Kidney epithelial cell (primary cell): ENCODE data around the gene HSPH1. TPM values are rescaled to one million over a fixed set of nuclear protein-coding genes. Genes with fewer than 3 reads are reported as not detected.
"Not testable (repeated sequence)": the region's sequence is repeated elsewhere in the genome, so short reads cannot be mapped to it uniquely, and the experiment has no call there.

ENCODE experiments used
- DNase-seq: peaks from one replicate; pipeline ENCODE4 v3.0.0-alpha.2; 2010; ENCODE audit warnings: low read depth
- H3K27me3 ChIP-seq: 2 replicates; pipeline ENCODE4 v1.6.0; 2011; ENCODE audit warnings: low read length; ENCODE audit not compliant: control insufficient read depth, insufficient read depth
- H3K36me3 ChIP-seq: 2 replicates; pipeline ENCODE4 v1.5.1; 2011; ENCODE audit warnings: low read length; ENCODE audit not compliant: control insufficient read depth, insufficient read depth
- H3K4me3 ChIP-seq: 2 replicates; pipeline ENCODE4 v1.5.1; 2011; ENCODE audit warnings: low read depth, mild to moderate bottlenecking, control low read depth, low read length
- total RNA-seq: library from RNA; depleted of rRNA; stranded (reverse); fragments of >200 nt; gene quantifications from 2 replicates; pipeline ENCODE4 v1.2.3, GENCODE V29; 2015
- TF ChIP-seq, protein P1 (sequence below): IDR thresholded peaks from 2 replicates; pipeline ENCODE4 v1.5.1; 2011; ENCODE audit warnings: mild to moderate bottlenecking, moderate library complexity, low read length, control low read depth, inconsistent platforms; ENCODE audit not compliant: insufficient read depth, poor library complexity, severe bottlenecking

Gene HSPH1
- total RNA-seq, 1 donor from 2014 or later = 52.3 TPM

DNA sequence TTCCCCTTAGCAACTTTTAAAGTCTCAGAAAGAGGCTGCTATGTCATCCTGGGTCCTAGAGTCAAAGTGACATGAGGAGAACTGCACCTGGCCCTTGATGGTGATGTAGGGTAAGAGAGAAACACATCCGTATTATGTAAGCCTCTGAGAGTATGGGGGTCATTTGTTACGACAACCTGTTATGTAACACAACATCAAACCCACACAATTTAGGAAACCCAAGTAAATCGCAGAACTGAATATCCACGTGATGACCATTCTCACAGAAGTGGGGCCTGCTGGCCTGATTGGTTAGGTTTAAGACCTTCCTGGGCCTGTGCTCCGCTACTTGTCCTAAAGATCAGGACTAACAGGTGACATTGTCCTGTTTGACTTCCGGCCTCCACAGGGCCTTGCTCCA is 22.7 kb upstream of the HSPH1 start:
- Histone ChIP-seq H3K27me3 (no peaks in the 10 kb centered on the region), H3K4me3 (no peak overlapping the region), H3K36me3 (no peaks in the 10 kb centered on the region)
- TF ChIP-seq, protein P1, sequence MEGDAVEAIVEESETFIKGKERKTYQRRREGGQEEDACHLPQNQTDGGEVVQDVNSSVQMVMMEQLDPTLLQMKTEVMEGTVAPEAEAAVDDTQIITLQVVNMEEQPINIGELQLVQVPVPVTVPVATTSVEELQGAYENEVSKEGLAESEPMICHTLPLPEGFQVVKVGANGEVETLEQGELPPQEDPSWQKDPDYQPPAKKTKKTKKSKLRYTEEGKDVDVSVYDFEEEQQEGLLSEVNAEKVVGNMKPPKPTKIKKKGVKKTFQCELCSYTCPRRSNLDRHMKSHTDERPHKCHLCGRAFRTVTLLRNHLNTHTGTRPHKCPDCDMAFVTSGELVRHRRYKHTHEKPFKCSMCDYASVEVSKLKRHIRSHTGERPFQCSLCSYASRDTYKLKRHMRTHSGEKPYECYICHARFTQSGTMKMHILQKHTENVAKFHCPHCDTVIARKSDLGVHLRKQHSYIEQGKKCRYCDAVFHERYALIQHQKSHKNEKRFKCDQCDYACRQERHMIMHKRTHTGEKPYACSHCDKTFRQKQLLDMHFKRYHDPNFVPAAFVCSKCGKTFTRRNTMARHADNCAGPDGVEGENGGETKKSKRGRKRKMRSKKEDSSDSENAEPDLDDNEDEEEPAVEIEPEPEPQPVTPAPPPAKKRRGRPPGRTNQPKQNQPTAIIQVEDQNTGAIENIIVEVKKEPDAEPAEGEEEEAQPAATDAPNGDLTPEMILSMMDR = no peak
- DNase-seq = no peak

GRCh38 chr13:31182987-31183386 is 21.3 kb upstream of the HSPH1 start:
- Histone ChIP-seq H3K27me3 (no peaks in the 10 kb centered on the region), H3K4me3 (no peak overlapping the region), H3K36me3 (no peaks in the 10 kb centered on the region)
- TF ChIP-seq, protein P1 = no peak
- DNase-seq = no peak

- TF ChIP-seq, protein P1 = no peak
- Histone ChIP-seq H3K36me3 (no peaks in the 10 kb centered on the region), H3K27me3 (no peaks in the 10 kb centered on the region), H3K4me3 (no peak overlapping the region)
- DNase-seq = no peak
Measured at GRCh38 chr13:31179754-31180153, 18.1 kb upstream of the HSPH1 start.

- Histone ChIP-seq H3K36me3 (no peaks in the 10 kb centered on the region), H3K27me3 (no peaks in the 10 kb centered on the region), H3K4me3 (no peak overlapping the region)
- no peak for DNase-seq
- TF ChIP-seq, protein P1 = no peak
Measured at GRCh38 chr13:31179241-31179640, 17.5 kb upstream of the HSPH1 start.

GRCh38 chr13:31177813-31178495 is 16.2 kb upstream of the HSPH1 start:
- H3K36me3 ChIP-seq, H3K4me3 ChIP-seq, DNase-seq, H3K27me3 ChIP-seq: not testable (repeated sequence)

DNA sequence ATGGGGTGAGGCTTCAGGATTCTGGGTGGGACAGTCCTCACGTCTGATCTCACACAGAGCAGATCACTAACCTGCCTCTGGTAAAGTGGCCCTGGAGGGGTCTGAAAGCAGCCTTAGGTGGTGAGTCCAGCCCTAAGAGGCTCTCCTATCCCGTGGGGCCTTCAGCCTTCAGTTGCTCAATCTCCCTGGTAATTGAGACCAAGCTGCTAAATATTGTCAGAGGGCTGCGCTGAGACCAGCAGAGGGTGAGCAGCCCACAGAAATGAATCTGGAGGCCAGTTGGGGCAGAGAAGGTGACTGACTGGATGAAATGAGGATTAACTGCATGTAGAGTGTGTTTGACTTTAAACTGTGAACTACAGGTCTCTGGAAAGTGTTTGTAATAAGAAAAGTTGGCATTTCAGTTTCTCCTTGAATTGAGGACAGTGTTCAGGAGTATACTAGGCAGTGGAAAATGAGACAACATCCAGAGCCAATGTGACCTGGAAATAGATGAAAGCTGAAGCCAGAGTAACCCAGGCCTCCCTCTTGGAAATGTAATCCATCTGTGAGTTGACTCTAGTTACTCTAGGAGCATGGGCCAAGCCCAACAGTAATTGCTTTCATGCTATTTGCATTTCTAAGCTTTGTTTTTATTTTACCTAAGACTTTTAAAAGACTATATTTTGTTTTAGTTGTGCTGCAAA is 14.3 kb upstream of the HSPH1 start:
- TF ChIP-seq, protein P1 = no peak
- Histone ChIP-seq H3K27me3 (no peaks in the 10 kb centered on the region), H3K36me3 (no peaks in the 10 kb centered on the region), H3K4me3 (no peak overlapping the region)
- DNase-seq = no peak
